Measurements from ENCODE around the gene GTF3C5.
A peak's percentile ranks its signal among the peaks of the same experiment; 100 is the strongest.
"Not testable (repeated sequence)": the region's sequence is repeated elsewhere in the genome, so short reads cannot be mapped to it uniquely, and the experiment has no call there.

The GTF3C5 gene

GRCh38 chr9:133030317-133031129, at the start of gene GTF3C5:
Gene GTF3C5 (plus strand): TSS chr9:133030997. CDS start chr9:133031012, 15 bp downstream.
- DNase-seq = peak; percentile 100

- no peak for DNase-seq
Observed at GRCh38 chr9:132982458-132982857, 48.3 kb upstream of the GTF3C5 start.

GRCh38 chr9:132983491-132984201, 47.2 kb upstream of the GTF3C5 start:
- no peak for DNase-seq

- no peak for DNase-seq
Observed at GRCh38 chr9:132984202-132985070, 46.4 kb upstream of the GTF3C5 start.

GRCh38 chr9:132985071-132985350, 45.8 kb upstream of the GTF3C5 start:
- DNase-seq = no peak

- no peak for DNase-seq
Observed at GRCh38 chr9:132985489-132985888, 45.3 kb upstream of the GTF3C5 start.

- no peak for DNase-seq
Observed at GRCh38 chr9:132986114-132986513, 44.7 kb upstream of the GTF3C5 start.

GRCh38 chr9:132986640-132987620, 43.9 kb upstream of the GTF3C5 start:
- peak; percentile 19 for DNase-seq

- DNase-seq = no peak
Observed at GRCh38 chr9:132988244-132989013, 42.4 kb upstream of the GTF3C5 start.

GRCh38 chr9:132989014-132989310, 41.8 kb upstream of the GTF3C5 start:
- no peak for DNase-seq

- peak; percentile 39 for DNase-seq
Observed at GRCh38 chr9:132989414-132989996, 41.3 kb upstream of the GTF3C5 start.

GRCh38 chr9:132989998-132990557, 40.7 kb upstream of the GTF3C5 start:
- DNase-seq = not testable (repeated sequence)

GRCh38 chr9:132990781-132991180, 40.0 kb upstream of the GTF3C5 start:
- no peak for DNase-seq

GRCh38 chr9:132991351-132992300, 39.2 kb upstream of the GTF3C5 start:
- no peak for DNase-seq

GRCh38 chr9:132993511-132993939, 37.3 kb upstream of the GTF3C5 start:
- no peak for DNase-seq

- no peak for DNase-seq
Observed at GRCh38 chr9:132994410-132995120, 36.2 kb upstream of the GTF3C5 start.

GRCh38 chr9:132995121-132995420, 35.7 kb upstream of the GTF3C5 start:
- no peak for DNase-seq

GRCh38 chr9:132995879-132996278, 34.9 kb upstream of the GTF3C5 start:
- DNase-seq = no peak

- DNase-seq = no peak
Observed at GRCh38 chr9:132996526-132996925, 34.3 kb upstream of the GTF3C5 start.
